HG03159 (cell line): ENCODE results near the gene CD248.
"Not testable (repeated sequence)": the region's sequence is repeated elsewhere in the genome, so short reads cannot be mapped to it uniquely, and the experiment has no call there.

Experiments
- ATAC-seq: cut with Tn5 transposase; IDR thresholded peaks from one replicate; pipeline ENCODE4 v1.9.1; 2021; ENCODE audit warnings: mild to moderate bottlenecking, moderate library complexity; ENCODE audit not compliant: unreplicated experiment

CD248 gene

GRCh38 chr11:66313321-66314185 lies 3.3 kb downstream of the CD248 start:
- ATAC-seq, result no peak

- peak; percentile 59 for ATAC-seq
Measured at GRCh38 chr11:66312549-66313320, 4.1 kb downstream of the CD248 start.

GRCh38 chr11:66311965-66312548 lies 4.8 kb downstream of the CD248 start:
- ATAC-seq, result peak; percentile 67

- ATAC-seq, result no peak
Measured at GRCh38 chr11:66311470-66311964, 5.3 kb downstream of the CD248 start.

GRCh38 chr11:66310803-66311440 lies 5.9 kb downstream of the CD248 start:
- ATAC-seq, result not testable (repeated sequence)

GRCh38 chr11:66310324-66310723 lies 6.5 kb downstream of the CD248 start:
- no peak for ATAC-seq

GRCh38 chr11:66309475-66309874 lies 7.4 kb downstream of the CD248 start:
- ATAC-seq, result no peak

GRCh38 chr11:66302656-66303055 lies 14.2 kb downstream of the CD248 start:
- no peak for ATAC-seq

- no peak for ATAC-seq
Measured at GRCh38 chr11:66299186-66299585, 17.7 kb downstream of the CD248 start.

- no peak for ATAC-seq
Measured at GRCh38 chr11:66297610-66298009, 19.2 kb downstream of the CD248 start.

- ATAC-seq, result no peak
Measured at GRCh38 chr11:66294626-66295620, 21.9 kb downstream of the CD248 start.

- ATAC-seq, result no peak
Measured at GRCh38 chr11:66293777-66294625, 22.8 kb downstream of the CD248 start.

GRCh38 chr11:66293352-66293751 lies 23.5 kb downstream of the CD248 start:
- ATAC-seq, result no peak

GRCh38 chr11:66292543-66293332 lies 24.1 kb downstream of the CD248 start:
- ATAC-seq, result no peak

GRCh38 chr11:66291706-66292542 lies 24.9 kb downstream of the CD248 start, which contains the start of gene TMEM151A:
Gene TMEM151A (plus strand): TSS chr11:66291894. CDS start chr11:66292014, 120 bp downstream.
- no peak for ATAC-seq

GRCh38 chr11:66291303-66291705 lies 25.5 kb downstream of the CD248 start:
- no peak for ATAC-seq

GRCh38 chr11:66290330-66290621 lies 26.6 kb downstream of the CD248 start:
- no peak for ATAC-seq
